Forelimb muscle (tissue), 1 donor: ENCODE measurements around the gene DUSP15. TPM values are rescaled to one million over a fixed set of nuclear protein-coding genes. Genes with fewer than 3 reads are reported as not detected.
"Not testable (repeated sequence)": the region's sequence is repeated elsewhere in the genome, so short reads cannot be mapped to it uniquely, and the experiment has no call there.

Experiments
- DNase-seq: peaks from one replicate; pipeline ENCODE4 v3.0.0-alpha.2; 2013; ENCODE audit warnings: low read depth
- polyA plus RNA-seq: library from polyadenylated mRNA; unstranded; fragments of 120-200 nt; gene quantifications from one replicate; pipeline ENCODE4 v1.2.1, GENCODE V29; 2013; ENCODE audit not compliant: insufficient read length

Gene DUSP15, protein sequence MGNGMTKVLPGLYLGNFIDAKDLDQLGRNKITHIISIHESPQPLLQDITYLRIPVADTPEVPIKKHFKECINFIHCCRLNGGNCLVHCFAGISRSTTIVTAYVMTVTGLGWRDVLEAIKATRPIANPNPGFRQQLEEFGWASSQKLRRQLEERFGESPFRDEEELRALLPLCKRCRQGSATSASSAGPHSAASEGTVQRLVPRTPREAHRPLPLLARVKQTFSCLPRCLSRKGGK
- polyA plus RNA-seq: 1.7 TPM

- DNase-seq: no peak
Observed at GRCh38 chr20:31869942-31870725, at the start of gene DUSP15, which contains the start of gene TTLL9. DUSP15 (minus strand) TSS chr20:31870527; CDS start chr20:31870337, 190 bp downstream. TTLL9 (plus strand) TSS chr20:31870634; CDS start chr20:31871127, 493 bp downstream.

GRCh38 chr20:31919410-31920155 lies 49.3 kb upstream of the DUSP15 start:
- no peak for DNase-seq

GRCh38 chr20:31918466-31919105 lies 48.3 kb upstream of the DUSP15 start:
- DNase-seq: no peak

DNA sequence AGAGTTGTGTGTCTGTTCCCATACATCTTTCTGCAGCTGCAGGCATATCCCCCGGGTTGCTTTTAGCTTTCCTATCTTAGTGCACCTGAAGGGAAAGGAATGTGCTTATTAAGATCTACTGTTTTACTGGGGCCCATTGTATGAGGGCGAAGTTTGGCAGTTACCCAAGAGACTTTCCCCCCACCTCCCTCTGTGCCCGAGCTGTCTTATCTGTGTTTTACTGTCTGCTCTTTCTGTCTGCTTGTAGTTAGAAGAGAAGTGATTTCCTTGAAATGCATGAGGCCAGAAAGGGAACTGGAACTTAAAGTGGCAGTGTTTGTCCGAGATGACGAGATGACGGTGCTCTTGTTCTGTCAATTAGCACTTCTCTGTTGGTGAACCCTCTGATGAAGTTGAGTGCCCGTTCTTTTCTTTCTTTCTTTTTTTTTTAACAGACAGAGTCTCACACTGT lies 47.7 kb upstream of the DUSP15 start:
- DNase-seq: not testable (repeated sequence)

GRCh38 chr20:31916708-31917107 lies 46.4 kb upstream of the DUSP15 start:
- no peak for DNase-seq

DNA sequence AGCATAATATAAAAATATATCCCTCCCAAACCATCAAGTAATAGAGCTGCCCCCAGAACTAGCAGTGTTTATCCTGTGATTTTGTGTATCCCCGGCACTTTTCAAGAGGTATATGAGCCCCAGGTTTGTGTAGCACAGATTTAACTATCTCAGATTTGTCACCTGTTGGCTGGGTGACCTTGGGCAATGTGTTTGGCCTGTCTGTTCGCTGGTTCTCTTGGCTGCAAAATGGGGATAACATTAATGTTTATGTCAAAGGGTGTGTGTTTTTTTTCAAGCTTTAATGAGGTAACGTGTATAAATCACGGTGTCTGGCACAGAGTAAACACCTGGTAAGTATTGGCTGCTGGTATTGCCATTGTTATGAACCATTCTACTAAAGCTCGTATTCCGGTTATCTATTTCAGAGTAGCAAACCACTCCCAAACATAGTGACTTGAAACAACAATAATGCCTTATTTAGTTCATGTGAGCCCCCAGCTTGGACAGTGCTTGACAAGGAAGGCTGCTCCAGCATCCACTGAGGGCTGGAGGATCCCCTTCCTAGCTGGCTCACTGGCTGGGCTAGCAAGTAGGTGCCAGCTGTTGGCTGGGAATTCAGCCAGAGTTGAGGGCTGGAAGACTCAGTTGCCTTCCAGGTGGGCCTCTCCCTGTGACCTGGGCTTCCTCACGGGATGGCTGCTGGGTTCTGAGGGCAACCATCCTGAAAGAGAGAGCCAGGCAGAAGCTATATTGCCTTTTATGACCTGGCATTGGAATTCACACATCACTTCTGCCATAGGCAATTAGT lies 45.4 kb upstream of the DUSP15 start:
- DNase-seq: no peak

GRCh38 chr20:31914170-31914569 lies 43.8 kb upstream of the DUSP15 start:
- DNase-seq: no peak

DNA sequence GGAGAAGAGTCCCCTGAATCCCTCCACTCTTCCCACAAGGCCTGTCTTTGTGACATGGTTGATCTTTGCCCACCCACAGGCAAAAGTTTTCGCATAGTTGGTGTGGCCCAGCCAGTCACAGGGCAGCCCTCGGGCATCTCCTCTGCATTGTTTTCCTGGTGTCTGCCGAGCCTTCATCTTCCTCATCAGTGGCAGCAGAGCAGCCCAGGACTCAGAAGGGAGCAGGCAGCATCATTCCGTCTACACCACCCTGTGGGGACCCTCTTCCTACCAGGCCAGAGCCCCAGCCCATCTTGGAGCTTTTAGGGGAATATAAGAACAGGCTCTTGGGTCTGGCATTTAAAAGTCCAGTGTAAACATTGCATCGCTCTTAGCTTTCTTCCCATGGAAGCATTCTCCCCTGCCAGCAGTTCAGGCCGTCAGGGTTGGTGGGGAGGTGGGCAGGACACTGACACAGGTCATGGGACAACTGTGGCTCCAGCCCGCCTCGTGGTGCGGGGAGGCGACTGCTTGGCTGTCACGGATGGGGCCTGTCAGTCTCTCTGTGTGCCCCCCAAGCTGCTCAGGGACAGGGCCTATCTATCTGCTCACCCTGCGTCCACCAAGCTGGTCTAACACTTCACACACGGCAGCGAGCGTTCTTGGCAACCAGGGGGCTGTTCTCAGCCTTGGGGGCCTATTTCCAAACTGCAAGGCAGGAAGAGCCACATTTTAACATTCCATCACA lies 43.3 kb upstream of the DUSP15 start:
- no peak for DNase-seq

DNA sequence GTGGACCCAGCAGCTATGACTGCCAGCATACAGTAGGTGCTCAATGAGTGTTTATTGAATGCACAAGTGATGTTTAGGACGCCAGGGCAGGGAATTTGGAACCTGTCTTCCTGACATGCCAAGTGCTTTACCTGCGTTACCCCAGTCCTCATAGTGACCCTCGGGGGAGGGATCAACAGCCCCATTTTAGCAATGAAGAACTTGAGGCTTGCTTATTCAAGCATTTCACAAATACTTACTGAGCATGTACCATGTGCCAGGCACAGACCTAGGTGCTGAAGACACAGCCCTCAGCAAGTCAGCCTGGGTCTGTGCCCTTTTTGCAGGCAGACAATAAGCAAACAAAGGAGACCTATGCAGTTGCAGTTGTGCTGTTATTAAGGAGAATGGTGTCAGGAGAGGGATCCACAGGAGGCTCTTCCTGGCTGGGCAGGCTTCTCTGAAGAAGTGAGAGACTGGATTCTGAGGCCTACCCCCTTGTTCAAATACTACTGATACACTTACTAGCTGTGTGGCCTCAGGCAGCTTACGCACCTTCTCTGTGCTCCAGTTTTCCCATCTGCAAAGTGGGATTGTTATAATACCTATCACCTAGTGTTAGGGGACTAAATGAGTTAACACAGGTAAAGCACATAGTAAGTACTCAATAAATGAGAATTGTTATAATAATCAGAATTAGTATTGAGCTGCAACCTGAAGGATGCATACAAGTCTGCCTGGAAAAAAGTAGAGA lies 39.9 kb upstream of the DUSP15 start:
- no peak for DNase-seq

DNA sequence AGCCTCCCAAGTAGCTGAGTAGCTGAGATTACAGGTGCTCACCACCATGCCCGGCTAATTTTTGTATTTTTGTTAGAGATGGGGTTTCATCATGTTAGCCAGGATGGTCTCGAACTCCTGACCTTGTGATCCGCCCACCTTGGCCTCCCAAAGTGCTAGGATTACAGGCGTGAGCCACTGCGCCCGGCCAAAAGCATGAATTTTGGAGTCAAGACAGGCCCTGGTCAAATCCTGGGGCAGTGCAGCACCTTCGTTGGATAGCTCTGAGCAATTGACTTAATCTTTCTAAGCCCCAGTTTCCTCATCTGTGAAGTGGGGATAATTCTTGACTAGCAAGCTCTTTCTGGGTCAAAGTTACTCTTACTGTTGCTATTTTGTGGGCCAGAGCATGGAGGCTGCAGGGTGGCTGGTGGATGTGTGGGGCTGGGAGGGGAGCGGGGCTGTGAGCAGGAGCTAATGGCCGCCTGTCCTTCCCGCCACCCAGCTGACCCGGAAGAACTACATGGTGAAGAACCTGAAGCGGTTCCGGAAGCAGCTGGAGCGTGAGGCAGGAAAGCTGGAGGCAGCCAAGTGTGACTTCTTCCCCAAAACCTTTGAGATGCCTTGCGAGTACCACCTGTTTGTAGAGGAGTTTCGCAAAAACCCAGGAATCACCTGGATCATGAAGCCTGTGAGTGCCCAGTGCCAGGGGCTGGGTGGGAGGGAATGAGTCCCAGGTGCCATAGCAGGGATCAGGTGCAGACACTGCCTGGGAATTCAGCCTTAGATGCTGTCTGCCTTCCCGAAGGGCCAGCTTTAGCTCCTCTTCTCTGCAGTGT lies 39.1 kb upstream of the DUSP15 start:
- no peak for DNase-seq

DNA sequence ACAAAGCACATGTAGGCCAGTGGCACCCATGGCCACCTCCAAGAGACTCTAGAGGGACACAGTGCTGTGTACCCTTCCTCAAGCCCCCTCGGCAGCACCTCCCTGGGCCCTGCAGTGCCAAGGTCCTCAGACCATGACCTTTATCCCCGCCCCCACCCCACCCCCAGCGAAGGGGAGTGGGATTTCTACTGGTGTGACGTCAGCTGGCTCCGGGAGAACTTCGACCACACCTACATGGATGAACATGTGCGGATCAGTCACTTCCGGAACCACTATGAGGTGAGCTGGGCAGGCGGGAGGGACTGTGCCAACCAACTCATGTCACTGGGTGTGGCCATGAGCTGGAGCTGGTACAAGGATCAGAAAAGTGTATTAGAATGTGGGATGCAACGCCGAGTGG lies 38.1 kb upstream of the DUSP15 start:
- DNase-seq: no peak

DNA sequence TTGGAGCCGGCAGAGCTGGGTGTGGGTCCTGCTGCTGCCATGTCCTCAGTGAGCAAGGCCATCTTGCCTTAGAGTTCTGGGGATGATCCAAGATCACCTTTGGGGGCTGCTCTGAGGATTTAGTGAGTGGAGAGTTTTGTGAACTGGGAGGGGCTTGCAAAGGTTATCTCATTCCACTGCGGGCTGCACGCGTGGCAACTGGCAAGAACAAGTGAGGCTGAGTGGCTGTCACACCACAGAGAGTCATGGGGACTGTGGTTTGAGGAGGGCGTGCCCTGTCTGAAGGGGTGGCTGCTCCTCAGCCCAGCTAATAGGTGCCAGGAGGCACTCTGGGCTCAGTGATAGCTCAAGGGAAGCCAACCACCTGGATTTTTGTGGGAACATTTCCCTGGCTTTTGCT lies 37.7 kb upstream of the DUSP15 start:
- DNase-seq: no peak

DNA sequence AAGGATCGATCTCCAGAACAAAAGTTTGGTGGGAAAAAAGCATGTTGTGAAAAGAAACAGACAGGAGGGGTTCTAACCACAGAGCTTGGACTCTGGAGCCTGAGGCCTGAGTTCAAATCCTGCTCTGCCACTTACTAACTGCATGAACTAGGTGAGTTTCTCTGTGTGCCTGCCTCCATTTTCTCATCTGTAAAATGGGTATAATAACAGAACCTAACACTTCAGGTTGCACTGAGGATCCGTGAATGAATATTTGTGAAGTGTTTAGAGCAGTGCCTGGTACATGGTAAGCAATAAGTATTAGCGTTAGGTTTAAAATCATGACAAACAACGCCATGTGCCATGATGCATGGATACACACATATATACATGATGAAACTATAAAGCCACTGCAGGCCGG lies 36.7 kb upstream of the DUSP15 start:
- no peak for DNase-seq

- DNase-seq: no peak
Observed at GRCh38 chr20:31906001-31906400, 35.7 kb upstream of the DUSP15 start.

GRCh38 chr20:31903627-31904386 lies 33.5 kb upstream of the DUSP15 start:
- DNase-seq: no peak

GRCh38 chr20:31901615-31902014 lies 31.3 kb upstream of the DUSP15 start:
- no peak for DNase-seq

GRCh38 chr20:31897541-31897940 lies 27.2 kb upstream of the DUSP15 start:
- no peak for DNase-seq

DNA sequence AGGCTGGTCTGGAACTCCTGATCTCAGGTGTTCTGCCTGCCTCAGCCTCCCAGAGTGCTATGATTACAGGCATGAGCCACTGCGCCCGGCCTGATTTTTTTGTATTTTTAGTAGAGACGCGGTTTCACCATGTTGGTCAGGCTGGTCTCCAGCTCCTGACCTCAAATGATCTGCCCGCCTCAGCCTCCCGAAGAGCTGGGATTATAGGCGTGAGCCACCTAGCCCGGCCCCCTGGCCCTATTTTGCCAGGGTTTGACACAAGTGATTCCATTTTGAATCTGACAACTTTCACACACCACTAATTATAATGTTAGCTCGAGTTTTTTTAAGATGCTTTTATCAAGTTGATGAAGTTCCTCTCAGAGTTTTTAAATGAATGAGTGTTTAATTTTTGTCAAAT lies 25.7 kb upstream of the DUSP15 start:
- DNase-seq: no peak
